Anterior cingulate cortex (tissue), 58 donors: Measurements from ENCODE around the gene RNF166.

Experiments
- DNase-seq, 58 donors: peaks; one replicate each; lab custom pipeline; 2025; lab: John Stamatoyannopoulos, UW

RNF166 gene

GRCh38 chr16:88712362-88712979, 6.3 kb upstream of the RNF166 start:
- no peak for DNase-seq

- no peak for DNase-seq
Measured at GRCh38 chr16:88711750-88712340, 5.6 kb upstream of the RNF166 start.

GRCh38 chr16:88710556-88710955, 4.3 kb upstream of the RNF166 start:
- no peak for DNase-seq

GRCh38 chr16:88706965-88707826, 988 bp upstream of the RNF166 start:
- DNase-seq = no peak

GRCh38 chr16:88705801-88706228, 393 bp downstream of the RNF166 start:
- no peak for DNase-seq

- DNase-seq = peak in 31 of 58 donors; percentile 8 to 61 (median 29)
Measured at GRCh38 chr16:88705076-88705684, 1.0 kb downstream of the RNF166 start.

- peak in 40 of 58 donors; percentile 16 to 74 (median 42) for DNase-seq
Measured at GRCh38 chr16:88703486-88704309, 2.5 kb downstream of the RNF166 start.

GRCh38 chr16:88702371-88703210, 3.6 kb downstream of the RNF166 start:
- DNase-seq = no peak

- DNase-seq = no peak
Measured at GRCh38 chr16:88701581-88702370, 4.4 kb downstream of the RNF166 start.

GRCh38 chr16:88700636-88701482, 5.3 kb downstream of the RNF166 start:
- DNase-seq = peak in 44 of 58 donors; percentile 13 to 68 (median 45)

- DNase-seq = no peak
Measured at GRCh38 chr16:88700322-88700635, 5.9 kb downstream of the RNF166 start.

- no peak for DNase-seq
Measured at GRCh38 chr16:88699180-88699579, 7.0 kb downstream of the RNF166 start.

GRCh38 chr16:88698646-88699045, 7.6 kb downstream of the RNF166 start:
- DNase-seq = no peak

- DNase-seq = no peak
Measured at GRCh38 chr16:88697831-88698615, 8.2 kb downstream of the RNF166 start.

- DNase-seq = no peak
Measured at GRCh38 chr16:88697116-88697830, 8.9 kb downstream of the RNF166 start.

- no peak for DNase-seq
Measured at GRCh38 chr16:88696441-88696840, 9.8 kb downstream of the RNF166 start.
